Pulmonary artery endothelial cell (primary cell): ENCODE measurements around the gene SCNN1A. TPM values are rescaled to one million over a fixed set of nuclear protein-coding genes. Genes with fewer than 3 reads are reported as not detected.

Source experiments
- DNase-seq: peaks from one replicate; pipeline ENCODE4 v3.0.0-alpha.2; 2011; ENCODE audit warnings: low read depth, low spot score
- total RNA-seq: library from RNA; depleted of rRNA; stranded (reverse); fragments of >200 nt; gene quantifications from 2 replicates; pipeline ENCODE4 v1.2.3, GENCODE V29; 2014

The SCNN1A gene
- total RNA-seq, 1 donor from 2014 or later, result 0.13 TPM

- no peak for DNase-seq
Measured at GRCh38 chr12:6384499-6385436, 9.4 kb upstream of the SCNN1A start.

DNA sequence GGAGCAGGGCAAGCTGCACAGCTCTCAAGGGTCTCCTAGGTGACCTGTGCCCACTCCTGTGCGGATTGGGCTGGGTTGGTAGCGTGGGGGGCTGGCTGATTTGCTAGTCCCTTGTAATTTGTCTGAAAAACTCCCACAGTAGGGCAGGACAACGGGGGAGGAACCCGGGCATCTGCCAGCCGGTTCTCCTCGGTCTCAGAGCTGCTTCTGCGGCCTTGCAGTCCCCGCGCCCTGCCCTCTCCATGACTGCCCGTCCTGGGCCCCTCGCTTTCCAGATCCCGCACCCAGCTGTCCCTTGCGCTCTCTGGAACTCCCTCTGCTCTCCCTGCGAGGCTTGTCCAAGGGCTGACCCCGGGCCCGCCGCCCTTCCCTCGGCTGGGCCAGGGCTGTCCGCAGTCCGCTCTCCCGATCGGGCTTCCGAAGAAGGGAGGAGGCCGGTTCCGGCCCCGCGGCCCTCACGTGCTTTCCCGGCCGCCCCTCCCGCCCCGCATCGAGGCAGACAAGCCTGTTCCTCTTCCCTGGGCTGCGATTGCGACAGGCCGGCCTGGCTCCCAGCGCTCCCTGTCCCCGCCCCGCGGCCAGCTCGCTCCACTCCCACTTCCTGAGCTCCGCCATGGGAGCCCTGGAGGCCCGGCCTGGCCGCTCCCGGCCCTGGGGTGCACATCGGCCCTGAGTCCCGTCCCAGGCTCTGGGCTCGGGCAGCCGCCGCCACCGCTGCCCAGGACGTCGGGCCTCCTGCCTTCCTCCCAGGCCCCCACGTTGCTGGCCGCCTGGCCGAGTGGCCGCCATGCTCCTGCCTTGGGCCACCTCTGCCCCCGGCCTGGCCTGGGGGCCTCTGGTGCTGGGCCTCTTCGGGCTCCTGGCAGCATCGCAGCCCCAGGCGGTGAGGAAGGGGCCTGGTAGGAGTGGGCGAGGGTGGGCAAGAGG lies 8.5 kb upstream of the SCNN1A start, which contains the start of gene LTBR:
TSS of gene LTBR (plus strand) at position 591 of the 927 bp plus-strand sequence. CDS start at position 788, 197 bp downstream.
- peak; percentile 66 for DNase-seq

DNA sequence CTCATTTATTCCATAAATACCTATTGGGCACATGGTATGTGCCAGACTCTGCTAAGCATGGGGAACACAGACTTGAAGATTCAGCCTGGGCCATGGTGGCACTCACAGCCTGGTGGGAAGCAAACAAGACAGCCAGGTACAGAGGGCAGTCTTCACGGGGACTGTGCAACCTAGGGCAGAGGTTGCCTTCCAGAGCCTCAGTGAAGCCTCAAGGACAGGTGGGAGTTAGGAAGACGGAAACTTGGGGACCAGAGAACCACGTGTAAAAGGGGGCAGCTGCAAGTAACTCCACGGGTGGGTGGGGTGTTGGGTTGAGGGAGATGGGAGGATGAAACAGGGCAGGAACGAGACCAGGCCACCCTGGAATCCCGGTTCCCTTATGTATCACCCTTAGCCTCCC lies 7.6 kb upstream of the SCNN1A start:
- no peak for DNase-seq

DNA sequence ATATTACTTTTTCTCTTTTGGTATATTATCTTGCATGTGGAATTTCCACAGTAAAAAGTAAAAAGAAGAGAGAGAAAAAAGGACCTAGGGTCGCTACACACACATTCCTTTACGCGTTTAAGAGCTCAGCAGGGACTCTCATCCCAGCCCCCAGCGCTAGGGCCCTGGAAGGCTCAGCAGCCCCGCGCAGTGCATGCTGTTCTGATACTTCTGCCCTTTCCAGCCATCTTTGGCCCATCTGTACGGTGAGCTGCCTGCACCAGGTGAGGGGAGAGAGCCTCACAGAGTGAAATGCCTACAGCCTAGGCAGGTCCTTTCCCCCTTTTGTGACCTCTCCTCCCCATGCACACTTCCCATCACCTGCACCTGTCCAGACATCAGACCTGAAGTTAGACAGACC lies 7.0 kb upstream of the SCNN1A start:
- DNase-seq, result no peak

- DNase-seq, result no peak
Measured at GRCh38 chr12:6380141-6381121, 5.1 kb upstream of the SCNN1A start.

DNA sequence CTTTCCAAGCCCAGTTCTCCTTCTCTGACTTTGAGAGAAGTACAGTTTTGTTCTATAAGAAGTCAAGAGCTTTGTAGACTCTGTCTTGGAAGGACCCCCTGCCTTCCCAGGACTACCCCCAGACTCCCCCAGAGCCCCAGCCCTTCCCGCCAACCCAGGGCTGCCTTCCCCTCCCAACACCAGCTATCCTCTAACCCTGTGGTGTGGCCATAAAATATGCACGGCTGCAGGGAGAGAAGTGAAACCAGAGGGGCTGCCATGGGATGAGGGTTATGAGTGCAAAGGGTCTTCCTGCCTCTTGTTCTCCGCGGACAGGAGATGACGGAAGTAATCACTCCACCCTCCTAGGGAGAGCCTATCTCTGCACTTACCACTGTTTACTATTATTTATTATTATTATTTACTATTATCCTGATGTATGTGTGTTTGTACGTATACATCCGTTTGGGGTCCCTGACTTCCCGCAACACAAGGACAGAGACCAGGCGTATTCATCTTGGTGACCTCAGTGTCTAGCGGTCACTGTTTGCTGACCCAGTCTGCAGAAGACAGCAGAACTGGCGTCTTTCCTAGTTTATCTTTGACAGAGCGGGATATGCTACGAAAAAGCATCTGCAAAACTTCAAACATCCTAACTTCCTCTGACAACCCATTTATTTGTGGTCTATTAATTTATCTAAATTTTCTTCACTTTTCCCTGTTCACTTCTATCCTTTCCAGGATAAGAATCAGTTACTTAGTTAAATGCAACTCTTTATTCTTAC lies 3.5 kb upstream of the SCNN1A start:
- DNase-seq, result no peak

GRCh38 chr12:6377667-6377994 lies 2.3 kb upstream of the SCNN1A start:
- DNase-seq, result no peak

GRCh38 chr12:6376870-6377666 lies 1.7 kb upstream of the SCNN1A start:
- no peak for DNase-seq

- DNase-seq, result no peak
Measured at GRCh38 chr12:6376079-6376869, 911 bp upstream of the SCNN1A start.

DNA sequence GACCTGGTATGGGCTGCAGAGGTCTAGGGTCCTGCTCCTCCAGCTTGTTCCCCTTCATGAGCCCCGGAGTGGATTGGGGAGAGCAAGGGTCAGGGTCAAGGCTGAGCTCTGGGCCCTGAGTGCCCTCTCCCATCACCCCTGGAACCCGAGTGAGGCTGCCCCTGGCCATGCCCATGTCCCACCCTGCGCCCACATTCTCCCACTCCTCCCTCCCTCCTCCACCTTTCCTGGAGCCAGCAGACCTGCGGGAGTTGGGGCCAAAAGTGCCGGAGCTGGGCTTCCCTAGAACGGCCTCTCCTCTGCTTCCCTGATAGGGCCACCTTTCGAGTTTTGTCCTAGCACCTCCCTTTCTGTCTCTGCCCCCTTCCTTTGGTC lies 590 bp downstream of the SCNN1A start:
- no peak for DNase-seq

GRCh38 chr12:6374028-6374785 lies 1.2 kb downstream of the SCNN1A start:
- DNase-seq, result no peak

- no peak for DNase-seq
Measured at GRCh38 chr12:6373022-6373787, 2.2 kb downstream of the SCNN1A start.

DNA sequence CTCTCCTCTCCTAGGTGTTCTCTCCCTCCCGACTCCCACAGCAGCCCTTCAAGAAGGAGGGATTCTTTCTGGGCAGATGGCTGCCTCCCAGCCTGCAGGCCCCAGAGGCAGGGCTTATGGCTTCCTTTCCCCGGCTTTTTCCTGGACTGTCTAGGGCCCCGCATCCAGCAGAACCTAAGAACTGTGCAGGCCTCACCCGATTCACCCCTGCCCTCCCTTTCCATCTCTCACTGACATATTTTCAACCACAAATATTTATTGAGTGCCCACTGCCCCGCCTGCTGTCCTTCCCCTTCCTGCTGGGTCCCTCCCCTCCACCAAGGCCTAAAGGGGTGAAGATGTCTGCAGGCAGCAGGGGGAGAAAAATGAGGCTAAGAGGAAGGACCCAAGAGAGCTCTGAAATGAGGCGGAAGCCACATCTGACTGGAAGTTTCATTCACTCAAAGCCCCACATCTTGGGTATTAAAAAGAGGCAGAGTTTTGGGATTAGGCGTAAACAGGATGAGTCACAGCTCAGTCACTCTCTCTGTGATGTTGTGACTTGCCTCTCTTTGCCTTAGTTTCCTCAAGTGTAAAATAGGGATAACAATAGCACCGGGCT lies 2.9 kb downstream of the SCNN1A start:
- DNase-seq, result no peak

GRCh38 chr12:6370994-6371754 lies 4.2 kb downstream of the SCNN1A start:
- no peak for DNase-seq

DNA sequence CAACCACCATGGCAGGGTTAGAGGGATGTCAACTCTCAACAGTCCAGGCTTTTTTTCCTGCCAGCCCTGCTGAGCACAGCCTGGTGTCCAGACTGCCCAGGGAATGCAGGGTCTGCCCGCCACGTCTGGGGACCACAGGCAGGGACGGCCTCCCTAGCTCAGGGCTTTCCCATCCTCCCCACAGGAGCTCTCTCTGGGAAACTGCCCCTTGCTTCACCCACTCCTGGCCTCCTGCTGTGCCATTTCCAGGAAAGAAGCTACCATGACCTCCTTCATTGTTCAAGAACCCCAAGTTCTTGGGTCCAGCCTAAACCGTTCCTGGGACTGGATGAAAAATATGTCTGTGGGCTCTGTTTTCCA lies 4.8 kb downstream of the SCNN1A start:
- DNase-seq, result no peak
